HG03469 (cell line): ENCODE data around the gene ARFIP1.
"Not testable (repeated sequence)": the region's sequence is repeated elsewhere in the genome, so short reads cannot be mapped to it uniquely, and the experiment has no call there.

Source experiments
- ATAC-seq: cut with Tn5 transposase; IDR thresholded peaks from one replicate; pipeline ENCODE4 v1.9.1; 2021; ENCODE audit warnings: mild to moderate bottlenecking, moderate library complexity, moderate number of reproducible peaks; ENCODE audit not compliant: unreplicated experiment

The ARFIP1 gene

DNA sequence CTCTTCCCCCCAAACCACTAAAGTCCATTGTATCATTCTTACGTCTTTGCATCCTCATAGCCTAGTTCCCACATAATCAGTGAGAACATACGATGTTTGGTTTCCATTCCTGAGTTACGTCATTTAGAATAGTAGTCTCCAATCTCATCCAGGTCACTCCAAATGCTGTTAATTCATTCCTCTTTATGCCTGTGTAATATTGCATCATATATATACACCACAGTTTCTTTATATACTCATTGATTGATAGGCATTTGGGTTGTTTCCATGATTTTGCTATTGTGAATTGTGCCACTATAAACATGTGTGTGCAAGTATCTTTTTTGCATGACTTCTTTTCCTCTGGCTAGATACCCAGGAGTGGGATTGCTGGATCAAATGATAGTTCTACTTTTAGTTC lies 57.2 kb downstream of the ARFIP1 start:
- no peak for ATAC-seq

DNA sequence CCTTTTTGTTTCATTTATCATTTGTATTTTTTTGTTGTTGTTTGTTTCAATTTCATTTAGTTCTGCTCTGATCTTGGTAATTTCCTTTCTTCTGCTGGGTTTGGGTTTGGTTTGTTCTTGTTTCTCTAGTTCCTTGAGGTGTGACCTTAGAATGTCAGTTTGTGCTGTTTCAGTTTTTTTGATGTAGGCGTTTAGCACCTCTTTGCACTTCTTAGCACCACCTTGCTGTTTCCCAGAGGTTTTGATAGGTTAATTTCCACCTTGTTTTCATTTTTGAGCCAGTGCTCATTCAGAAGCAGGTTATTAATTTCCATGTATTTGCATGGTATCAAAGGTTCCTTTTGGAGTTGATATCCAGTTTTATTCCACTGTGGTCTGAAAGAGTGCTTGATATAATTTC lies 60.0 kb downstream of the ARFIP1 start:
- not testable (repeated sequence) for ATAC-seq

DNA sequence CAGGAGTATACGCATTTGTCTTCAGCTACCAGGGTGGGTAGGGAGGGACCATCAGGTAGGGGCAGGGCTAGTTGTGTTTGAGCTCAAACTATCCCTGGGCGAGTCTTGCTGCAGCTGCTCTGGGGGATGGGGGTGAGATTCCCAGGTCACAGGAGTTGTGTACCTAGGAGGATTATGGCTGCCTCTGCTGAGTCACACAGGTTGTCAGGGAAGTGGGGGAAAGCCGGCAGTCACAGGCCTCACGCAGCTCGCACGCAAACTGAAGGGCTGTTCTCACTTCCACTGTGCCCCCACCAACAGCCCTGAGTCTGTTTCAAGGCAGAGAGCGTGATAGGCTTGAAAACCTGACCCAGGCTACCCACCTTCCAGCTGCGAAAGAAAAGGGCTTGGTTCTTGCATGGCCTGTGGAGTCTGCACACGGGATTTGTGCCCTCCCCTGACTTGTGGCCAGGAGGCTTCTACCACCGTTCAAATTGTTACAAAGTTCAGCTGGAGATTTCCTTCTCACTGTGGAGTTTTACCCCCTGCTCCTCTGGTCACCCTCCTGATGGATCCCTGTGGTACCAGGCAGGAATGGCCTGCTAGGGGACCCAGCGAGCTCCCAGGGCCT lies 63.8 kb downstream of the ARFIP1 start:
- no peak for ATAC-seq

DNA sequence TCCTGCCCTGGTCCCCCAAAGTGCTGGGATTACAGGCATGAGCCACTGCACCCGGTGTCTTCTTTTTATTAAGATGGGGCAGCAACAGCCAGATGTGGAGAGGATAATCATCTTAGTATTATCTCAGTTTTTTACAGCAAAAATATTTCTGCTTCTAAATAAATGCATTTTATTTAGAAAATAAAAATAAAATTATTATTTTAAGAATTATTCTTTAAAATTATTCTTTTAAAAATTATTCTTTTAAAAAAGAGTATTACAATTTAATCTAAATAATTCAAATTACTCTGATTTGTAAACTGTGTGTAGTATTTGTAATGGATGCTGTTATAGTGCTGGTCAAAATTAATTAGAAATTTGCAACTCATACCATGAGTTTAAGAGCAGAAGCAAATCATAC lies 67.6 kb downstream of the ARFIP1 start:
- ATAC-seq = no peak

- ATAC-seq = no peak
Measured at GRCh38 chr4:152848508-152848907, 68.8 kb downstream of the ARFIP1 start.

GRCh38 chr4:152849350-152849749 lies 69.6 kb downstream of the ARFIP1 start:
- no peak for ATAC-seq

DNA sequence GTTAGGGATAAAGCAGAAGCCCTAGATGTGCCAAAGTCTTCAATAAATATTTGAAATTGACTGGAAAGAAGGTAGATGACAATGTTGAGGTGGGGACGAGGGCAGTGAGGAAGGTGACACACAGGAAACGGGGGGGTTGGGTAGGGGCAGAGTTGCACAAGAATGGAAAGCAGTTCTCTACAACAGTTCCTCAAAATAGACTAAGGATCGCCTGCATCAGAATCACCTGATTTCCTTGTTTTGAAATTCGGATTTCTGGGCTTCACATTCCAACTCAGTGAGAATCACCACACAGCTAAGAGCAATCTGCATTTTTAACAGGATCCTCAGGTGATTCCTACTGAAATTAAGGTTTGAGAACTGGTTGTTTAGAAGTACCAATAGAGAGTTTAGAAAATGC lies 70.6 kb downstream of the ARFIP1 start:
- ATAC-seq = no peak

- no peak for ATAC-seq
Measured at GRCh38 chr4:152851226-152851625, 71.5 kb downstream of the ARFIP1 start.

- no peak for ATAC-seq
Measured at GRCh38 chr4:152853293-152853692, 73.5 kb downstream of the ARFIP1 start.

DNA sequence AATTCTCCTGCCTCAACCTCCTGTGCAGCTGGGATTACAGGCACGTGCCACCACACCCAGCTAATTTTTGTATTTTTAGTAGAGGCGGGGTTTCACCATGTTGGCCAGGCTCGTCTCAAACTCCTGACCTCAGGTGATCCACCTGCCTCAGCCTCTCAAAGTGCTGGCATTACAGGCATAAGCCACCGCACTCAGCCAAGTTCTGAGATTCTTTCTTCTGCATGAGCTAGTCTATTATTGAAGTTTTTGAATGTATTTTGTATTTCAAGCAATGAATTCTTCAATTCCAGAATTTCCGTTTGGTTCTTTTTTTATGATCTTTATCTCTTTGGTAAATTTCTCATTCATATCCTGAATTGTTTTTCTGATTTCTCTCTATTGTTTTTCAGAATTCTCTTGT lies 74.3 kb downstream of the ARFIP1 start:
- ATAC-seq = not testable (repeated sequence)

- ATAC-seq = no peak
Measured at GRCh38 chr4:152856960-152857359, 77.2 kb downstream of the ARFIP1 start.

- no peak for ATAC-seq
Measured at GRCh38 chr4:152858934-152859333, 79.2 kb downstream of the ARFIP1 start.

GRCh38 chr4:152860046-152860445 lies 80.3 kb downstream of the ARFIP1 start:
- no peak for ATAC-seq

DNA sequence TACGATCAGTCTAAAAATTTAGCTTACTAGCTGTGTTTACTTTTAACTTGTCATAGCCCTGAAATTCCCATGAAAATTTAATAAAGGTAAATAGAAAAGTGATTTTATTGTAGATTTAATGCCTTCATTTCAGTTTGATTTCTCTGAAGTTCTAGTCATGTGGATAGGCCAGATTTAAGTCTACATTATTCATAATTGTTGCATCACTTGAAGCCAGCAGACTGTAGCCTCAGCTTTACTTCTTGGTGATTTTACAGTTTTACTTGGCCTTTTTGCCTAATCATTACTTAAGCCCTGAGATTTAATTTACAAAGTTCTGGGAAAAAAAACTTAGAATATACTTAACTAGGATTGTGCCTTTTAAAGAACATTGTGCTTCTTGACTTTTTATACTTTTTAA lies 82.9 kb downstream of the ARFIP1 start:
- no peak for ATAC-seq

DNA sequence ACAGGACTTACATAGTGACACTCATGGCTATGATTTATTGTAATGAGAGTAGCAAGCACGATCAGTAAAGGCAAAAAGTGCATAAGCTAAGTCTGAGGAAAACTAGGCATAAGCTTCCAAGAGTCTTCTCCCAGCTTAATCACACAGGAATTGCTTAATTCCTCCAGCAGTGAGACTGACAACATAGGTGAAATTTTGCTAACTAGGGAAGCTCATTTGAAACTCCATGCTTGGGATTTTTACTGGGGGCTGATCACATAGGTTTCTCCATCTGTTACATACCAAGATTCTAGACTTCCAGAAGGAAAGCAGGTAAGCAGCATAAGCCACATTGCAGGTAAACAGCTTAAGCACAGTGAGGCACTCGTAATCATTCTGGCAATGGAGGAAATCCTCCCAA lies 84.6 kb downstream of the ARFIP1 start:
- no peak for ATAC-seq

DNA sequence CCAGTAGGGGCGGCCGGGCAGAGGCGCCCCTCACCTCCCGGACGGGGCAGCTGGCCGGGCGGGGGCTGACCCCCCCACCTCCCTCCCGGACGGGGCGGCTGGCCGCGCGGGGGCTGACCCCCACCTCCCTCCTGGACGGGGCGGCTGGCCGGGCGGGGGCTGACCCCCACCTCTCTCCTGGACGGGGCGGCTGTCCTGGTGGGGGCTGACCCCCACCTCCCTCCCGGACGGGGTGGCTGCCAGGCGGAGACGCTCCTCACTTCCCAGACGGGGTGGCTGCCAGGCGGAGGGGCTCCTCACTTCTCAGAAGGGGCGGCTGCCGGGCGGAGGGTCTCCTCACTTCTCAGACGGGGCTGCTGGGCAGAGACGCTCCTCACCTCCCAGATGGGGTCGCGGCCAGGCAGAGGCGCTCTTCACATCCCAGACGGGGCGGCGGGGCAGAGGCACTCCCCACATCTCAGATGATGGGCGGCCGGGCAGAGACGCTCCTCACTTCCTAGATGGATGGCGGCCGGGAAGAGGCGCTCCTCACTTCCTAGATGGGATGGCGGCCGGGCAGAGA lies 86.8 kb downstream of the ARFIP1 start:
- not testable (repeated sequence) for ATAC-seq

- ATAC-seq = no peak
Measured at GRCh38 chr4:152870606-152871005, 90.9 kb downstream of the ARFIP1 start.

- no peak for ATAC-seq
Measured at GRCh38 chr4:152875261-152875660, 95.5 kb downstream of the ARFIP1 start.

GRCh38 chr4:152877868-152878267 lies 98.1 kb downstream of the ARFIP1 start:
- no peak for ATAC-seq

DNA sequence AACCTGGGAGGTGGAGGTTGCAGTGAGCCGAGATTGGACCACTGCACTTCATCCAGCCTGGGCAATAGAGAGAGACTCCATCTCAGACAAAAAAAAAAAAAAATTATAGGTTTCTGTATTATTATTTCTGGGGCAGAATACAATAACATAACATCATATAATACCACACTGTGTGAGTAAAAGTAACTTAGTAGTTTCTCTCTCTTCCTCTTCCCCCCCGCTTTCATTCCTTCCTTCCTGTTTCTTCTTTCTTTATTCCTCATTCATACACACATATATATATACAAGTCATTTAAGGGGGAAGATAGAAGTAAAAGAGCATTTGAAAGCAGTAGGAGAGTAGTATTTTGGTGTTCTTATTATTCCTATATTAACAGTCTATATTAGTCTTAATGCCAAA lies 100.5 kb downstream of the ARFIP1 start:
- no peak for ATAC-seq

GRCh38 chr4:152881974-152882373 lies 102.2 kb downstream of the ARFIP1 start:
- no peak for ATAC-seq

- no peak for ATAC-seq
Measured at GRCh38 chr4:152885185-152885584, 105.4 kb downstream of the ARFIP1 start.

- no peak for ATAC-seq
Measured at GRCh38 chr4:152886201-152886600, 106.4 kb downstream of the ARFIP1 start.
